Measurements from ENCODE around the gene HOMER2. TPM values are rescaled to one million over a fixed set of nuclear protein-coding genes. Genes with fewer than 3 reads are reported as not detected.

Gene HOMER2
- total and polyA plus RNA-seq, 2 of the 4 experiments (the other 2 are of a cell fraction): 0.54 to 0.79 TPM

DNA sequence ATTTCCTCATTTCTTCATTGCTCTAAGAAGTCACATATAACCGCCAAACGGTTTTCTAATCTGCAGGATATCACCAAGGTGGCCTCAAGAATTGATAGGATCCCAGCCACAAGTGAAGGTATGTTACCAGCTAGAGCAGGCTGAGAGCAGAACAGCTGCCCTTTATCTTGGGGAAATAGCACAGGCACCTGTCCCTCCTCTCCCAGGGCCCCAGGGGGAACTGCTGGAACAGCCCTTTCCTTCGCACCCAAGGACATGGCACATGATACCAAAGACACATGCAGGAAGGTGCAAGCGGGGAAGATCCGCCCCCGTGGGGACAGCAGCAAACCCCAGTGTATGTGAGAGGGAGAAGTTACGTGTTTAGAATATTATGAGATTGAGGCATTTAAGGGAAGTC, 35.3 kb downstream of the HOMER2 start:
- in situ Hi-C loops (cut with MboI; ENCODE audit: low sequenced_read_pairs): no loop called here
- no peak overlapping the region for H3K18ac ChIP-seq (ENCODE audit: low read depth, low read length)
- H3K9me3 ChIP-seq (ENCODE audit: control insufficient read depth, insufficient read depth, low read length): no peaks in the 10 kb centered on the region
- no peak overlapping the region for H2AK9ac ChIP-seq (replicated peaks; ENCODE audit: low read depth, low read length, poor library complexity)
- H2AK5ac ChIP-seq (ENCODE audit: low read depth, low read length): no peak overlapping the region
- H3K27ac ChIP-seq (ENCODE audit: insufficient read depth, low read length): no peak overlapping the region
- no peak overlapping the region for H2BK5ac ChIP-seq (ENCODE audit: low read depth, low read length, poor library complexity, severe bottlenecking)
- no peak for ATAC-seq (ENCODE audit: low read depth)
- H2BK15ac ChIP-seq (ENCODE audit: low read depth, low read length): no peak overlapping the region
- no peak overlapping the region for H3K23ac ChIP-seq (ENCODE audit: low read depth, low read length)
- dilution Hi-C loops (cut with HindIII; ENCODE audit: low sequenced_read_pairs, unreplicated experiment): no loop called here
- no TSS peak for BruUV-seq (replicated peaks)
- intact Hi-C loops (cut with micrococcal nuclease): no loop called here
- H2AFZ ChIP-seq (replicated peaks; ENCODE audit: low read length, poor library complexity): no peak overlapping the region
- TF ChIP-seq SMC3 (IDR thresholded peaks at IDR 0.05; ENCODE audit: low read depth, low read length) (no peak), RFX5 (IDR thresholded peaks at IDR 0.05; ENCODE audit: low read depth, low read length) (no peak), POLR2A (IDR thresholded peaks at IDR 0.05; ENCODE audit: low read depth, low read length) (no peak), RCOR1 (IDR thresholded peaks at IDR 0.05; ENCODE audit: insufficient replicate concordance, low read length) (no peak), CHD1 (IDR thresholded peaks at IDR 0.05; ENCODE audit: low read depth, low read length) (no peak)
- TF ChIP-seq, protein P1, sequence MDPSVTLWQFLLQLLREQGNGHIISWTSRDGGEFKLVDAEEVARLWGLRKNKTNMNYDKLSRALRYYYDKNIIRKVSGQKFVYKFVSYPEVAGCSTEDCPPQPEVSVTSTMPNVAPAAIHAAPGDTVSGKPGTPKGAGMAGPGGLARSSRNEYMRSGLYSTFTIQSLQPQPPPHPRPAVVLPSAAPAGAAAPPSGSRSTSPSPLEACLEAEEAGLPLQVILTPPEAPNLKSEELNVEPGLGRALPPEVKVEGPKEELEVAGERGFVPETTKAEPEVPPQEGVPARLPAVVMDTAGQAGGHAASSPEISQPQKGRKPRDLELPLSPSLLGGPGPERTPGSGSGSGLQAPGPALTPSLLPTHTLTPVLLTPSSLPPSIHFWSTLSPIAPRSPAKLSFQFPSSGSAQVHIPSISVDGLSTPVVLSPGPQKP (IDR thresholded peaks at IDR 0.05; ENCODE audit: borderline replicate concordance, low read depth, low read length): no peak
- no peak overlapping the region for H3K9ac ChIP-seq (ENCODE audit: low read depth, low read length)
- H4K20me1 ChIP-seq (ENCODE audit: insufficient read depth, low read length): no peaks in the 10 kb centered on the region
- no peaks in the 10 kb centered on the region for H3K79me1 ChIP-seq (ENCODE audit: low read depth in 1 of 2, low read length in 2 of 2)
- POLR2A ChIA-PET (ENCODE audit: unreplicated experiment): no interaction called here
- DNase-seq: no peak
- peaks cover 3% of the 10 kb centered on the region for H3K27me3 ChIP-seq (ENCODE audit: control insufficient read depth, insufficient read depth, low read length)
- WGBS, 2 experiments (ENCODE audit: extremely low coverage in 2 of 2, insufficient read length in 1 of 2): no CpG with 5 or more reads among the region's 7 CpGs
- H3K4me2 ChIP-seq (ENCODE audit: low read depth, low read length): no peak overlapping the region
- no peaks in the 10 kb centered on the region for H3K36me3 ChIP-seq (ENCODE audit: control insufficient read depth, insufficient read depth, low read length)
- no peaks in the 10 kb centered on the region for H3K9me1 ChIP-seq (ENCODE audit: insufficient read depth, low read length)
- H3K4ac ChIP-seq (ENCODE audit: low read depth, low read length): no peak overlapping the region
- H4K91ac ChIP-seq (ENCODE audit: insufficient read depth, low read depth, low read length): no peak overlapping the region
- no peaks in the 10 kb centered on the region for H3K4me1 ChIP-seq (ENCODE audit: control insufficient read depth, insufficient read depth, low read length)
- no peak overlapping the region for H4K5ac ChIP-seq (ENCODE audit: low read depth, low read length)
- no peak overlapping the region for H3K14ac ChIP-seq (replicated peaks; ENCODE audit: low read depth, low read length)
- CTCF ChIA-PET: no interaction called here
- no peak overlapping the region for H2BK120ac ChIP-seq (ENCODE audit: low read depth, low read length)
- no peak overlapping the region for H4K8ac ChIP-seq (ENCODE audit: low read depth in 2 of 2, low read length in 2 of 2)
- no peak overlapping the region for H3K4me3 ChIP-seq (ENCODE audit: insufficient read depth, low read depth, low read length)
- no peak overlapping the region for H3K56ac ChIP-seq (ENCODE audit: extremely low read depth, insufficient read depth, low read length)
- no peak overlapping the region for H2BK20ac ChIP-seq (ENCODE audit: low read depth, low read length)
